H1 (cell line): ENCODE measurements around the gene SPAG5. TPM values are rescaled to one million over a fixed set of nuclear protein-coding genes. Genes with fewer than 3 reads are reported as not detected.

Source experiments
- CTCF ChIA-PET: fragments of 300-600 bp; sonication (Branson Sonifier 250); formaldehyde crosslinking; loops from one replicate; lab custom pipeline; 2021; ENCODE audit not compliant: partially characterized antibody; lab: Charles Lee
- POLR2A ChIA-PET: fragments of 300-600 bp; sonication (Branson Sonifier 250); formaldehyde crosslinking; loops from one replicate; lab custom pipeline; 2021; ENCODE audit warnings: inconsistent platforms; ENCODE audit not compliant: partially characterized antibody; lab: Charles Lee
- DNase-seq, 2 experiments: peaks; one replicate each; pipeline versions ENCODE4 v3.0.0 to v3.0.0-alpha.2; 2010 to 2022; ENCODE audit warnings: low spot score in 2 of 2, low read depth in 1 of 2, mixed read lengths in 1 of 2
- FAIRE-seq: peaks from 2 replicates; lab custom pipeline; 2011; peaks lifted over from hg19 to GRCh38; lab: Jason Lieb, UNC
- H2AFZ ChIP-seq: 2 replicates; pipeline ENCODE4 v1.8.1; 2012; ENCODE audit warnings: low read length, inconsistent platforms
- H2AK5ac ChIP-seq: 2 replicates; pipeline ENCODE4 v1.6.1; 2013; ENCODE audit warnings: low read depth, low read length
- H2BK120ac ChIP-seq: replicated peaks from 2 replicates; pipeline ENCODE3; 2013; ENCODE audit warnings: low read depth, low read length, inconsistent platforms
- H2BK12ac ChIP-seq: 2 replicates; pipeline ENCODE4 v1.6.1; 2013; ENCODE audit warnings: low read depth, low read length
- H2BK15ac ChIP-seq: 2 replicates; pipeline ENCODE4 v1.6.1; 2013; ENCODE audit warnings: low read length
- H2BK20ac ChIP-seq: 2 replicates; pipeline ENCODE4 v1.6.1; 2013; ENCODE audit warnings: low read length
- H2BK5ac ChIP-seq: 2 replicates; pipeline ENCODE4 v1.6.1; 2013; ENCODE audit warnings: low read depth, low read length
- H3K14ac ChIP-seq: 2 replicates; pipeline ENCODE4 v1.6.1; 2013; ENCODE audit warnings: inconsistent platforms; ENCODE audit not compliant: insufficient read length
- H3K18ac ChIP-seq: 2 replicates; pipeline ENCODE4 v1.6.1; 2013; ENCODE audit warnings: low read length; ENCODE audit errors: extremely low read depth
- H3K23ac ChIP-seq: 2 replicates; pipeline ENCODE4 v1.6.1; 2013; ENCODE audit warnings: inconsistent platforms; ENCODE audit not compliant: insufficient read length
- H3K23me2 ChIP-seq: 2 replicates; pipeline ENCODE4 v1.6.1; 2013; ENCODE audit warnings: low read depth, low read length
- H3K27ac ChIP-seq: 2 replicates; pipeline ENCODE4 v1.6.1; 2011; ENCODE audit warnings: low read depth, low read length, inconsistent platforms
- H3K27me3 ChIP-seq, 4 experiments: replicated peaks in 1 of 4; 1 replicate in 1 of 4; 2 replicates in 3 of 4; pipeline versions ENCODE4 v1.6.1 to v1.8.1; 2011 to 2013; ENCODE audit warnings: low read length in 3 of 4, mild to moderate bottlenecking in 3 of 4, inconsistent platforms in 2 of 4, mixed read lengths in 2 of 4, moderate library complexity in 1 of 4; ENCODE audit not compliant: control insufficient read depth in 3 of 4, insufficient read depth in 3 of 4; ENCODE audit errors: extremely low read depth in 1 of 4
- H3K36me3 ChIP-seq, 4 experiments: 2 replicates each; pipeline versions ENCODE4 v1.6.1 to v1.8.1; 2011 to 2013; ENCODE audit warnings: mild to moderate bottlenecking in 4 of 4, low read length in 3 of 4, moderate library complexity in 2 of 4, control low read depth in 1 of 4, inconsistent platforms in 1 of 4; ENCODE audit not compliant: insufficient read depth in 4 of 4, control insufficient read depth in 2 of 4
- H3K4ac ChIP-seq: replicated peaks from 2 replicates; pipeline ENCODE3; 2013; ENCODE audit warnings: low read length, low read depth, mixed read lengths, inconsistent platforms; ENCODE audit not compliant: insufficient read length
- H3K4me1 ChIP-seq, 4 experiments: replicated peaks in 1 of 4; 1 replicate in 1 of 4; 2 replicates in 3 of 4; pipeline versions ENCODE4 v1.6.1 to v1.8.1; 2011 to 2013; ENCODE audit warnings: low read length in 3 of 4, inconsistent platforms in 2 of 4, mixed read lengths in 1 of 4; ENCODE audit not compliant: insufficient read depth in 4 of 4, control insufficient read depth in 3 of 4
- H3K4me2 ChIP-seq, 2 experiments: 2 replicates each; pipeline versions ENCODE4 v1.6.1 to v1.8.1; 2011 to 2013; ENCODE audit warnings: low read depth in 2 of 2, low read length in 2 of 2, control low read depth in 1 of 2, inconsistent platforms in 1 of 2, mild to moderate bottlenecking in 1 of 2; ENCODE audit not compliant: insufficient read depth in 1 of 2
- H3K4me3 ChIP-seq, 4 experiments: fragments of 200-600, 300-600 bp in 1 of 4; sonication (generic), shearing (Covaris generic), sonication (Bioruptor Twin) in 1 of 4; 2 replicates each; pipeline versions ENCODE4 v1.5.1 to v1.8.1; 2011 to 2016; ENCODE audit warnings: low read length in 4 of 4, low read depth in 3 of 4, control low read depth in 2 of 4, inconsistent platforms in 2 of 4, mild to moderate bottlenecking in 2 of 4, mixed read lengths in 1 of 4, moderate library complexity in 1 of 4; ENCODE audit not compliant: insufficient read depth in 2 of 4; ENCODE audit errors: extremely low read depth in 1 of 4
- H3K56ac ChIP-seq: replicated peaks from 2 replicates; pipeline ENCODE3; 2013; ENCODE audit warnings: low read depth, mild to moderate bottlenecking, mixed read lengths, low read length, inconsistent platforms; ENCODE audit not compliant: insufficient read length
- H3K79me1 ChIP-seq: 2 replicates; pipeline ENCODE4 v1.6.1; 2013; ENCODE audit warnings: low read depth, low read length, control low read depth
- H3K79me2 ChIP-seq, 2 experiments: 2 replicates each; pipeline versions ENCODE4 v1.6.1 to v1.8.1; 2012 to 2013; ENCODE audit warnings: low read length in 2 of 2, mild to moderate bottlenecking in 2 of 2, inconsistent platforms in 1 of 2; ENCODE audit not compliant: insufficient read depth in 2 of 2, control insufficient read depth in 1 of 2
- H3K9ac ChIP-seq, 4 experiments: replicated peaks in 1 of 4; 1 replicate in 1 of 4; 2 replicates in 3 of 4; pipeline versions ENCODE4 v1.6.1 to v1.8.1; 2011 to 2013; ENCODE audit warnings: low read depth in 3 of 4, low read length in 3 of 4, control low read depth in 2 of 4, mild to moderate bottlenecking in 2 of 4, moderate library complexity in 2 of 4, inconsistent platforms in 1 of 4; ENCODE audit errors: extremely low read depth in 1 of 4
- H3K9me3 ChIP-seq, 2 experiments: 2 replicates each; pipeline versions ENCODE4 v1.6.1 to v1.8.1; 2012 to 2013; ENCODE audit warnings: mild to moderate bottlenecking in 2 of 2, moderate library complexity in 2 of 2, control low read depth in 1 of 2, inconsistent platforms in 1 of 2, low read depth in 1 of 2, low read length in 1 of 2, mixed read lengths in 1 of 2; ENCODE audit not compliant: insufficient read depth in 2 of 2
- H4K20me1 ChIP-seq, 2 experiments: replicated peaks in 1 of 2; 2 replicates each; pipeline versions ENCODE3 to v1.8.1; 2011 to 2013; ENCODE audit warnings: inconsistent platforms in 2 of 2, low read length in 2 of 2, mild to moderate bottlenecking in 1 of 2; ENCODE audit not compliant: insufficient read depth in 2 of 2, control insufficient read depth in 1 of 2
- H4K5ac ChIP-seq: 2 replicates; pipeline ENCODE4 v1.6.1; 2013; ENCODE audit warnings: low read length, low read depth, mixed read lengths, inconsistent platforms; ENCODE audit not compliant: insufficient read length
- H4K8ac ChIP-seq: 2 replicates; pipeline ENCODE4 v1.8.0; 2013; ENCODE audit warnings: mild to moderate bottlenecking, moderate library complexity, low read length, inconsistent platforms; ENCODE audit not compliant: insufficient read depth; ENCODE audit errors: extremely low read depth
- H4K91ac ChIP-seq: replicated peaks from 2 replicates; pipeline ENCODE3; 2013; ENCODE audit warnings: low read length, mixed read lengths, inconsistent platforms; ENCODE audit not compliant: insufficient read length
- GABPA ChIP-seq: IDR thresholded peaks from 2 replicates; pipeline ENCODE4 v1.6.1; 2011; ENCODE audit warnings: mild to moderate bottlenecking, low read length, moderate library complexity, borderline replicate concordance; ENCODE audit not compliant: insufficient read depth
- JUN ChIP-seq: IDR thresholded peaks from 2 replicates; pipeline ENCODE4 v1.6.1; 2011; ENCODE audit warnings: low read depth, mild to moderate bottlenecking, improper control_type of control experiment, low read length
- POLR2A ChIP-seq, 2 experiments: IDR thresholded peaks; 1 replicate in 1 of 2; 2 replicates in 1 of 2; pipeline ENCODE4 v1.6.1; 2011; ENCODE audit warnings: low read depth in 2 of 2, low read length in 2 of 2, mild to moderate bottlenecking in 2 of 2; ENCODE audit errors: control extremely low read depth in 1 of 2
- RXRA ChIP-seq: IDR thresholded peaks from 2 replicates; pipeline ENCODE4 v1.6.1; 2011; ENCODE audit warnings: low read depth, mild to moderate bottlenecking, low read length, moderate library complexity; ENCODE audit not compliant: insufficient read depth
- SAP30 ChIP-seq: fragments of 300-600 bp; sonication (generic); IDR thresholded peaks from 2 replicates; pipeline ENCODE4 v1.7.1; 2012; ENCODE audit warnings: low read length, moderate library complexity, mild to moderate bottlenecking, inconsistent platforms; ENCODE audit not compliant: insufficient read depth, insufficient replicate concordance
- SIN3A ChIP-seq, 2 experiments: IDR thresholded peaks in 1 of 2; conservative IDR thresholded peaks in 1 of 2; 2 replicates each; pipeline ENCODE4 v1.6.1; 2011 to 2012; ENCODE audit warnings: low read length in 2 of 2, improper control_type of control experiment in 1 of 2, low read depth in 1 of 2, mild to moderate bottlenecking in 1 of 2
- SP4 ChIP-seq: IDR thresholded peaks from 2 replicates; pipeline ENCODE4 v1.6.1; 2012; ENCODE audit warnings: low read length, inconsistent platforms
- TBP ChIP-seq: IDR thresholded peaks from 2 replicates; pipeline ENCODE4 v1.6.1; 2011; ENCODE audit warnings: low read depth, low read length, improper control_type of control experiment
- ZNF274 ChIP-seq: IDR thresholded peaks from 2 replicates; pipeline ENCODE4 v1.7.0; 2012; ENCODE audit warnings: low read length, borderline replicate concordance; ENCODE audit errors: extremely low read depth
- WGBS, 2 experiments: shearing (Covaris generic) in 1 of 2; methylation state at CpG; one replicate each; pipeline versions ENCODE4 v1.1.6 to v1.1.7; 2013 to 2015; ENCODE audit warnings: low lambda C conversion rate in 2 of 2, mixed read lengths in 2 of 2, inconsistent platforms in 1 of 2, low coverage in 1 of 2, missing lambda C conversion rate in 1 of 2; ENCODE audit not compliant: insufficient replicate concordance in 2 of 2, insufficient coverage in 1 of 2, insufficient read length in 1 of 2; ENCODE audit errors: extremely low coverage in 1 of 2, missing lambda C conversion rate in 1 of 2; 5-methylcytosine and 5-hydroxymethylcytosine counted together
- polyA plus RNA-seq, 7 experiments: library from polyadenylated mRNA; depleted of rRNA in 3 of 7; stranded (reverse) in 5 of 7; unstranded in 2 of 7; fragments of >200 nt in 5 of 7; fragments of 200-250 nt in 2 of 7; gene quantifications; 1 replicate in 5 of 7; 2 replicates in 1 of 7; 4 replicates in 1 of 7; pipeline versions ENCODE4 v1.2.1 to v1.2.3, GENCODE V29; 2011 to 2013; ENCODE audit warnings: missing spikeins in 2 of 7, mixed read lengths in 2 of 7
- total RNA-seq: library from RNA; stranded (reverse); fragmentation: NEBNext Ultra II Directional; extraction: Animal tissue kit (Norgen Biotek cat#: 25700); gene quantifications from 2 replicates; pipeline ENCODE4 v1.2.1, GENCODE V29; 2021

Gene SPAG5
- total and polyA plus RNA-seq, 2 of the 8 experiments (the other 6 are each of a cell fraction or from before 2014, with no cell fraction given) = 57.1 to 129 TPM

GRCh38 chr17:28532050-28532960, 66.5 kb downstream of the SPAG5 start:
- H3K23ac ChIP-seq = no peak overlapping the region
- H4K91ac ChIP-seq = no peak overlapping the region
- no peak overlapping the region for H3K14ac ChIP-seq
- H2BK15ac ChIP-seq = no peak overlapping the region
- H2AK5ac ChIP-seq = no peak overlapping the region
- H3K27ac ChIP-seq = no peak overlapping the region
- WGBS, 2 experiments = 79% methylated on average over 7 of the region's 7 CpGs; no CpG with 5 or more reads in 1 of the 2 experiments
- H2AFZ ChIP-seq = no peak overlapping the region
- no peaks in the 10 kb centered on the region for H4K20me1 ChIP-seq
- H3K23me2 ChIP-seq = no peaks in the 10 kb centered on the region
- FAIRE-seq (no peak), DNase-seq (no peak)
- H2BK120ac ChIP-seq = no peak overlapping the region
- H2BK20ac ChIP-seq = no peak overlapping the region
- no peak overlapping the region for H4K5ac ChIP-seq
- no peak overlapping the region for H2BK5ac ChIP-seq
- no peaks in the 10 kb centered on the region for H3K36me3 ChIP-seq
- no peaks in the 10 kb centered on the region for H3K79me1 ChIP-seq
- H3K4ac ChIP-seq = no peak overlapping the region
- no peak overlapping the region for H3K4me3 ChIP-seq
- H3K9me3 ChIP-seq = no peaks in the 10 kb centered on the region
- H2BK12ac ChIP-seq = no peak overlapping the region
- H4K8ac ChIP-seq = peak overlapping the region; percentile 60
- peaks cover 0 to 5% (median 0%) of the 10 kb centered on the region in 4 experiments; a peak in 2 of 7 replicates for H3K4me1 ChIP-seq
- H3K79me2 ChIP-seq = no peaks in the 10 kb centered on the region
- no peak overlapping the region for H3K18ac ChIP-seq
- ChIA-PET POLR2A (interaction anchor here (1.2 to 1.3 kb wide), 2 partner anchors 12 to 22 kb away, joined by 3 read pairs; no protein-coding TSS in a partner anchor), CTCF (interaction anchor here (0.5 to 5.9 kb wide), 9 partner anchors 8 to 116 kb away, joined by 3 to 45 read pairs (median 4); no protein-coding TSS in a partner anchor)
- H3K9ac ChIP-seq = no peak overlapping the region
- no peak overlapping the region for H3K56ac ChIP-seq
- H3K4me2 ChIP-seq = no peak overlapping the region
- no peaks in the 10 kb centered on the region for H3K27me3 ChIP-seq
- no peak for TF ChIP-seq POLR2A (IDR thresholded peaks at IDR 0.05; ENCODE audit: control extremely low read depth in 1 of 2, low read depth in 2 of 2, low read length in 2 of 2)
- no peak for TF ChIP-seq JUN
- no peak for TF ChIP-seq SAP30
- TF ChIP-seq ZNF274 = no peak
- no peak for TF ChIP-seq SIN3A (conservative IDR thresholded peaks at IDR 0.05 in 1 of 2, IDR thresholded peaks at IDR 0.05 in 1 of 2; ENCODE audit: low read depth in 1 of 2, low read length in 2 of 2)
- no peak for TF ChIP-seq RXRA
- TF ChIP-seq GABPA = no peak
- TF ChIP-seq SP4 = no peak
- TF ChIP-seq TBP = no peak
